ENCODE data around the gene COBL. TPM values are rescaled to one million over a fixed set of nuclear protein-coding genes. Genes with fewer than 3 reads are reported as not detected.
A peak's percentile ranks its signal among the peaks of the same experiment; 100 is the strongest.

The COBL gene
- total and polyA plus RNA-seq, 2 of the 8 experiments (the other 6 are each of a cell fraction or from before 2014, with no cell fraction given): 13.8 to 40.4 TPM

DNA sequence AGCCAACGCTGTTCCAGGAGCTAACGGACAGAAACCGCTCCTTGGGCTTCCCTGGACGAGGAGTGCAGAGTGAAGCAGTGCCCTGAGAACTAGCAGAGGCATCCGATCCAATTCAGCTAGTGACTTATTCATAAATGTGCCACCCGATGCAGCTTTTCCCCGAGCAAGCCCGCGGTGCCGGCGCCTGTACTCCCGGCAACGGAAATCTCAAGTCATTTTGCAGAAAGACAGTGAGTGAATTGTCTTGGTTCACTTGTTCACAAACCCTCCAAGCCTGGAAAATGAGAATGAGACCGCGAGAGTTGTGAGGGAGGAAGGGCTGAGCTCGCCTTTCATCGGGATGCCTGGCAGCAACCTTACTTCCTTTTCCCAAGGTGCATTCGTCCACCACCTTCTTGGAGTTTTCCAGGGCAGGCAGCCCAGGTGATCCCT lies 87.5 kb downstream of the COBL start:
- CTCF ChIA-PET (ENCODE audit: partially characterized antibody): interaction anchor here (0.7 to 9.2 kb wide), 13 partner anchors 12 to 139 kb away, joined by 3 to 176 read pairs (median 3); no protein-coding TSS in a partner anchor
- Histone ChIP-seq H3K4me3 (ENCODE audit: extremely low read depth in 1 of 4, insufficient read depth in 2 of 4, low read depth in 3 of 4, low read length in 4 of 4) (no peak overlapping the region), H3K23ac (ENCODE audit: insufficient read length) (no peak overlapping the region), H3K4me2 (ENCODE audit: insufficient read depth in 1 of 2, low read depth in 2 of 2, low read length in 2 of 2) (no peak overlapping the region), H4K8ac (ENCODE audit: extremely low read depth, insufficient read depth, low read length) (no peak overlapping the region), H3K9ac (replicated peaks in 1 of 4; ENCODE audit: extremely low read depth in 1 of 4, low read depth in 3 of 4, low read length in 3 of 4) (no peak overlapping the region), H3K79me2 (ENCODE audit: control insufficient read depth in 1 of 2, insufficient read depth in 2 of 2, low read length in 2 of 2) (peaks cover 0 to 21% of the 10 kb centered on the region in 2 experiments; a peak in 1 of 4 replicates), H4K5ac (ENCODE audit: insufficient read length, low read depth, low read length) (no peak overlapping the region), H3K18ac (ENCODE audit: extremely low read depth, low read length) (no peak overlapping the region), H2BK15ac (ENCODE audit: low read length) (0 out of 2 replicates have a peak overlapping the region, but pooled peaks have one; percentile 6), H3K23me2 (ENCODE audit: low read depth, low read length) (no peaks in the 10 kb centered on the region), H4K91ac (replicated peaks; ENCODE audit: insufficient read length, low read length) (no peak overlapping the region), H3K14ac (ENCODE audit: insufficient read length) (no peak overlapping the region), H3K4me1 (replicated peaks in 1 of 4; ENCODE audit: control insufficient read depth in 3 of 4, insufficient read depth in 4 of 4, low read length in 3 of 4) (peaks cover 5 to 16% (median 9%) of the 10 kb centered on the region in 4 experiments; a peak in 6 of 7 replicates), H3K9me3 (ENCODE audit: insufficient read depth in 2 of 2, low read depth in 1 of 2, low read length in 1 of 2) (no peaks in the 10 kb centered on the region), H2BK120ac (replicated peaks; ENCODE audit: low read depth, low read length) (no peak overlapping the region), H4K20me1 (replicated peaks in 1 of 2; ENCODE audit: control insufficient read depth in 1 of 2, insufficient read depth in 2 of 2, low read length in 2 of 2) (peaks cover 2 to 16% of the 10 kb centered on the region in 2 experiments), H3K27ac (ENCODE audit: low read depth, low read length) (no peak overlapping the region), H3K56ac (replicated peaks; ENCODE audit: insufficient read length, low read depth, low read length) (no peak overlapping the region), H2BK20ac (ENCODE audit: low read length) (no peak overlapping the region), H3K36me3 (ENCODE audit: control insufficient read depth in 2 of 4, insufficient read depth in 4 of 4, low read length in 3 of 4) (no peaks in the 10 kb centered on the region), H2AK5ac (ENCODE audit: low read depth, low read length) (no peak overlapping the region), H3K4ac (replicated peaks; ENCODE audit: insufficient read length, low read depth, low read length) (no peak overlapping the region), H2AFZ (ENCODE audit: low read length) (no peak overlapping the region), H3K27me3 (replicated peaks in 1 of 4; ENCODE audit: control insufficient read depth in 3 of 4, extremely low read depth in 1 of 4, insufficient read depth in 3 of 4, low read length in 3 of 4) (no peaks in the 10 kb centered on the region; a peak in 1 of 7 replicates), H2BK12ac (ENCODE audit: low read depth, low read length) (no peak overlapping the region), H2BK5ac (ENCODE audit: low read depth, low read length) (no peak overlapping the region), H3K79me1 (ENCODE audit: low read depth, low read length) (peaks cover 24% of the 10 kb centered on the region)
- POLR2A ChIA-PET (ENCODE audit: partially characterized antibody): interaction anchor here (0.7 to 1.7 kb wide), 4 partner anchors 13 to 106 kb away, joined by 3 to 6 read pairs (median 4); no protein-coding TSS in a partner anchor
- 86% methylated on average over 18 of the region's 18 CpGs; no CpG with 5 or more reads in 1 of the 2 experiments for WGBS, 2 experiments (ENCODE audit: extremely low coverage in 1 of 2, insufficient coverage in 1 of 2, insufficient read length in 1 of 2, insufficient replicate concordance in 2 of 2, low coverage in 1 of 2, low lambda C conversion rate in 2 of 2, missing lambda C conversion rate in 1 of 2)
- no peak for FAIRE-seq
- no peak for DNase-seq (ENCODE audit: low read depth in 1 of 2, low spot score in 2 of 2)
- TF ChIP-seq CHD1 (IDR thresholded peaks at IDR 0.05; ENCODE audit: low read depth, low read length): no peak
- TF ChIP-seq SIN3A (conservative IDR thresholded peaks at IDR 0.05 in 1 of 2, IDR thresholded peaks at IDR 0.05 in 1 of 2; ENCODE audit: low read depth in 1 of 2, low read length in 2 of 2): no peak
- TF ChIP-seq EP300 (IDR thresholded peaks at IDR 0.05; ENCODE audit: borderline replicate concordance in 1 of 2, low read depth in 2 of 2, low read length in 2 of 2): no peak
- TF ChIP-seq GABPA (IDR thresholded peaks at IDR 0.05; ENCODE audit: borderline replicate concordance, insufficient read depth, low read length): no peak
- TF ChIP-seq POU5F1 (IDR thresholded peaks at IDR 0.05; ENCODE audit: low read depth, low read length): no peak
- TF ChIP-seq SRF (IDR thresholded peaks at IDR 0.05; ENCODE audit: low read depth, low read length): no peak
- no peak for TF ChIP-seq MAFK (IDR thresholded peaks at IDR 0.05; ENCODE audit: low read depth, low read length)
- TF ChIP-seq CBX5 (IDR thresholded peaks at IDR 0.05; ENCODE audit: low read depth, low read length): no peak
- TF ChIP-seq CTBP2 (IDR thresholded peaks at IDR 0.05; ENCODE audit: borderline replicate concordance, insufficient read depth, insufficient read length, low read length): no peak
- TF ChIP-seq SAP30 (IDR thresholded peaks at IDR 0.05; ENCODE audit: insufficient read depth, insufficient replicate concordance, low read length): no peak
- TF ChIP-seq, protein P1, sequence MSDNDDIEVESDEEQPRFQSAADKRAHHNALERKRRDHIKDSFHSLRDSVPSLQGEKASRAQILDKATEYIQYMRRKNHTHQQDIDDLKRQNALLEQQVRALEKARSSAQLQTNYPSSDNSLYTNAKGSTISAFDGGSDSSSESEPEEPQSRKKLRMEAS (IDR thresholded peaks at IDR 0.05): no peak
- TF ChIP-seq CHD2 (IDR thresholded peaks at IDR 0.05; ENCODE audit: low read length): no peak
- TF ChIP-seq YY1 (IDR thresholded peaks at IDR 0.05; ENCODE audit: low read depth, low read length): no peak
